Vein endothelial cell (primary cell): ENCODE data around the gene TRIM47. TPM values are rescaled to one million over a fixed set of nuclear protein-coding genes. Genes with fewer than 3 reads are reported as not detected.

Source experiments
- total RNA-seq: library from RNA; depleted of rRNA; stranded (reverse); fragments of >200 nt; gene quantifications from 2 replicates; pipeline ENCODE4 v1.2.3, GENCODE V29; 2012

TRIM47 gene
- 61.9 and 66.6 TPM in 2 replicates for total RNA-seq

GRCh38 chr17:75878174-75878998, at the start of gene TRIM47:
TSS of gene TRIM47 (minus strand) at chr17:75878581. CDS start at chr17:75878548, 33 bp downstream.

GRCh38 chr17:75904749-75905521, 26.6 kb upstream of the TRIM47 start, which contains the start of gene MRPL38:
TSS of gene MRPL38 (minus strand) at chr17:75904884. CDS start at chr17:75904875, 9 bp downstream.

GRCh38 chr17:75896415-75897159, 18.2 kb upstream of the TRIM47 start, which contains the start of gene TRIM65:
TSS of gene TRIM65 (minus strand) at chr17:75896951. CDS start at chr17:75896937, 14 bp downstream.

GRCh38 chr17:75855310-75856061, 22.9 kb downstream of the TRIM47 start, which contains the start of gene WBP2:
TSS of gene WBP2 (minus strand) at chr17:75855335. CDS start at chr17:75855297, 38 bp downstream.

GRCh38 chr17:75843577-75844529, 34.5 kb downstream of the TRIM47 start, which contains the start of gene UNC13D:
TSS of gene UNC13D (minus strand) at chr17:75844404. CDS start at chr17:75844337, 67 bp downstream.

Other genes starting within 250 kb of the TRIM47 start
- gene SMIM5, start 245.1 kb downstream of the TRIM47 start, total RNA-seq, result under 0.01 and 0.10 TPM in 2 replicates
- 16.3 and 18.1 TPM in 2 replicates for gene RECQL5, start 211.4 kb downstream of the TRIM47 start, total RNA-seq
- gene SAP30BP, start 211.2 kb downstream of the TRIM47 start, total RNA-seq, result 70.9 and 71.3 TPM in 2 replicates
- gene ITGB4, start 157.1 kb downstream of the TRIM47 start, total RNA-seq, result 6.1 and 50.0 TPM in 2 replicates
- gene GALK1, start 113.4 kb downstream of the TRIM47 start, total RNA-seq, result 50.5 and 65.7 TPM in 2 replicates
- gene UNK, start 93.8 kb downstream of the TRIM47 start, total RNA-seq, result 17.9 and 19.6 TPM in 2 replicates
- gene UNC13D, start 34.2 kb downstream of the TRIM47 start, total RNA-seq, result 0.76 and 3.9 TPM in 2 replicates
- 28.4 and 51.6 TPM in 2 replicates for gene WBP2, start 23.2 kb downstream of the TRIM47 start, total RNA-seq
- 30.4 and 35.6 TPM in 2 replicates for gene TRIM65, start 18.4 kb upstream of the TRIM47 start, total RNA-seq
- 41.0 and 42.8 TPM in 2 replicates for gene MRPL38, start 26.3 kb upstream of the TRIM47 start, total RNA-seq
- 5.5 and 7.2 TPM in 2 replicates for gene FBF1, start 62.5 kb upstream of the TRIM47 start, total RNA-seq
- 57.5 and 70.3 TPM in 2 replicates for gene ACOX1, start 100.6 kb upstream of the TRIM47 start, total RNA-seq
- 18.7 and 21.6 TPM in 2 replicates for gene TEN1, start 100.7 kb upstream of the TRIM47 start, total RNA-seq
- 0.33 and 1.5 TPM in 2 replicates for gene CDK3, start 122.3 kb upstream of the TRIM47 start, total RNA-seq
- gene EVPL, start 148.7 kb upstream of the TRIM47 start, total RNA-seq, result not detected in 2 replicates
- 29.4 and 33.4 TPM in 2 replicates for gene SRP68, start 193.9 kb upstream of the TRIM47 start, total RNA-seq
- gene GALR2, start 196.2 kb upstream of the TRIM47 start, total RNA-seq, result not detected in 2 replicates
- not detected in 2 replicates for gene ZACN, start 200.6 kb upstream of the TRIM47 start, total RNA-seq
- 102 and 107 TPM in 2 replicates for gene EXOC7, start 225.2 kb upstream of the TRIM47 start, total RNA-seq